Activated CD4-positive, alpha-beta T cell treated with anti-CD3 and anti-CD28 coated beads for 36 hours (primary cell): Measurements from ENCODE around the gene TSHZ2. TPM values are rescaled to one million over a fixed set of nuclear protein-coding genes. Genes with fewer than 3 reads are reported as not detected.

ENCODE experiments used
- ATAC-seq: fragments of 200-7000 bp; cut with Tn5 transposase; one replicate; pipeline ENCODE4 v1.10.0; 2021; ENCODE audit warnings: mild to moderate bottlenecking, moderate library complexity
- CTCF ChIA-PET: fragments of 350-600 bp; sonication (Branson Sonifier 250); formaldehyde crosslinking; loops from one replicate; lab custom pipeline; 2021; ENCODE audit warnings: antibody characterized with exemption; lab: Charles Lee
- POLR2A ChIA-PET: fragments of 350-600 bp; sonication (Branson Sonifier 250); formaldehyde crosslinking; loops from one replicate; lab custom pipeline; 2021; ENCODE audit warnings: antibody characterized with exemption, inconsistent platforms; lab: Charles Lee
- DNase-seq: peaks from one replicate; pipeline ENCODE4 v3.0.0-alpha.2; 2020
- H3K27ac Mint-ChIP-seq: one replicate; pipeline ENCODE4 v1.8.0; 2021; ENCODE audit warnings: mixed read lengths
- H3K27me3 Mint-ChIP-seq: one replicate; pipeline ENCODE4 v1.8.0; 2021; ENCODE audit warnings: mixed read lengths
- H3K36me3 Mint-ChIP-seq: one replicate; pipeline ENCODE4 v1.8.0; 2021; ENCODE audit warnings: low read depth, mixed read lengths
- H3K4me1 Mint-ChIP-seq: one replicate; pipeline ENCODE4 v1.8.0; 2021; ENCODE audit warnings: mixed read lengths
- H3K4me3 Mint-ChIP-seq: one replicate; pipeline ENCODE4 v1.8.0; 2021; ENCODE audit warnings: mild to moderate bottlenecking, moderate library complexity, mixed read lengths
- H3K9me3 Mint-ChIP-seq: one replicate; pipeline ENCODE4 v1.8.0; 2021; ENCODE audit warnings: low read depth, mixed read lengths
- intact Hi-C, 2 experiments: fragments of 100-400 bp; cut with DNase I in 1 of 2; cut with micrococcal nuclease in 1 of 2; formaldehyde crosslinking; loops; one replicate each; pipeline versions ENCODE4 v1.14.2 to v1.15.1; 2022 to 2024; cut with DNase I, micrococcal nuclease
- total RNA-seq, 2 experiments: library from RNA; stranded (reverse); gene quantifications; one replicate each; pipeline ENCODE4 v1.2.3, GENCODE V29; 2021

Gene TSHZ2
- total RNA-seq, 2 experiments from 2014 or later: 25.9 to 43.6 TPM

- H3K4me1 Mint-ChIP-seq: peaks cover 39% of the 10 kb centered on the region
- ATAC-seq: no peak
- DNase-seq: no peak
- peaks cover 16% of the 10 kb centered on the region for H3K9me3 Mint-ChIP-seq
- CTCF ChIA-PET: no interaction called here
- H3K4me3 Mint-ChIP-seq: no peak overlapping the region
- POLR2A ChIA-PET: no interaction called here
- intact Hi-C loops: loop anchor here in 1 of 2 experiments (10.0 kb wide), 1 partner anchor 722 kb away; no protein-coding TSS in a partner anchor
- H3K27ac Mint-ChIP-seq: no peak overlapping the region
- peaks cover 22% of the 10 kb centered on the region for H3K36me3 Mint-ChIP-seq
- H3K27me3 Mint-ChIP-seq: peaks cover 4% of the 10 kb centered on the region
These were observed 250.3 kb downstream of the TSHZ2 start for GRCh38 chr20:53222416-53222815.

- Mint-ChIP-seq H3K36me3 (peaks cover 22% of the 10 kb centered on the region), H3K4me3 (no peak overlapping the region), H3K27me3 (peaks cover 4% of the 10 kb centered on the region), H3K4me1 (peaks cover 39% of the 10 kb centered on the region), H3K9me3 (peaks cover 16% of the 10 kb centered on the region), H3K27ac (no peak overlapping the region)
- no peak for ATAC-seq
- no peak for DNase-seq
- POLR2A ChIA-PET: no interaction called here
- intact Hi-C loops: loop anchor here in 1 of 2 experiments (10.0 kb wide), 1 partner anchor 722 kb away; no protein-coding TSS in a partner anchor
- CTCF ChIA-PET: interaction anchor here (1.1 kb wide), 1 partner anchor 191 kb away, joined by 4 read pairs; no protein-coding TSS in a partner anchor
These were observed 250.8 kb downstream of the TSHZ2 start for GRCh38 chr20:53222932-53223331.

GRCh38 chr20:53223626-53224172 is 251.5 kb downstream of the TSHZ2 start:
- Mint-ChIP-seq H3K36me3 (peaks cover 22% of the 10 kb centered on the region), H3K27ac (peak overlapping the region; percentile 51), H3K4me3 (no peak overlapping the region), H3K27me3 (peaks cover 4% of the 10 kb centered on the region), H3K9me3 (peaks cover 16% of the 10 kb centered on the region), H3K4me1 (peaks cover 34% of the 10 kb centered on the region)
- ATAC-seq: no peak
- intact Hi-C loops: loop anchor here in 1 of 2 experiments (10.0 kb wide), 1 partner anchor 721 kb away; no protein-coding TSS in a partner anchor
- CTCF ChIA-PET: interaction anchor here (0.5 to 1.1 kb wide), 3 partner anchors 192 to 274 kb away, joined by 3 to 4 read pairs (median 3); no protein-coding TSS in a partner anchor
- no peak for DNase-seq
- POLR2A ChIA-PET: no interaction called here

GRCh38 chr20:53224851-53225250 is 252.7 kb downstream of the TSHZ2 start:
- ATAC-seq (no peak), DNase-seq (no peak)
- Mint-ChIP-seq H3K27me3 (peaks cover 4% of the 10 kb centered on the region), H3K4me3 (no peak overlapping the region), H3K36me3 (peaks cover 18% of the 10 kb centered on the region), H3K27ac (no peak overlapping the region), H3K9me3 (peaks cover 15% of the 10 kb centered on the region), H3K4me1 (peaks cover 34% of the 10 kb centered on the region)
- CTCF ChIA-PET: interaction anchor here (0.6 kb wide), 1 partner anchor 19 kb away, joined by 3 read pairs; no protein-coding TSS in a partner anchor
- POLR2A ChIA-PET: no interaction called here
- intact Hi-C loops: loop anchor here in 1 of 2 experiments (10.0 kb wide), 1 partner anchor 720 kb away; no protein-coding TSS in a partner anchor

- Mint-ChIP-seq H3K27ac (no peak overlapping the region), H3K9me3 (peaks cover 3% of the 10 kb centered on the region), H3K27me3 (peaks cover 4% of the 10 kb centered on the region), H3K4me1 (peaks cover 18% of the 10 kb centered on the region), H3K36me3 (peaks cover 10% of the 10 kb centered on the region), H3K4me3 (no peak overlapping the region)
- ATAC-seq: no peak
- CTCF ChIA-PET: no interaction called here
- POLR2A ChIA-PET: no interaction called here
- no peak for DNase-seq
- intact Hi-C loops: loop anchor here in 1 of 2 experiments (10.0 kb wide), 1 partner anchor 718 kb away; no protein-coding TSS in a partner anchor
These were observed 254.7 kb downstream of the TSHZ2 start for GRCh38 chr20:53226826-53227225.

GRCh38 chr20:53227523-53227922 is 255.4 kb downstream of the TSHZ2 start:
- POLR2A ChIA-PET: no interaction called here
- Mint-ChIP-seq H3K4me1 (peaks cover 18% of the 10 kb centered on the region), H3K9me3 (no peaks in the 10 kb centered on the region), H3K27ac (no peak overlapping the region), H3K36me3 (peaks cover 5% of the 10 kb centered on the region), H3K4me3 (no peak overlapping the region), H3K27me3 (peaks cover 4% of the 10 kb centered on the region)
- CTCF ChIA-PET: no interaction called here
- intact Hi-C loops: loop anchor here in 1 of 2 experiments (10.0 kb wide), 1 partner anchor 717 kb away; no protein-coding TSS in a partner anchor
- no peak for DNase-seq
- no peak for ATAC-seq

- Mint-ChIP-seq H3K27me3 (no peaks in the 10 kb centered on the region), H3K27ac (no peak overlapping the region), H3K36me3 (peaks cover 8% of the 10 kb centered on the region), H3K9me3 (peaks cover 1% of the 10 kb centered on the region), H3K4me3 (no peak overlapping the region), H3K4me1 (peaks cover 7% of the 10 kb centered on the region)
- ChIA-PET CTCF (no interaction called here), POLR2A (no interaction called here)
- intact Hi-C loops: no loop called here
- DNase-seq (no peak), ATAC-seq (no peak)
These were observed 258.9 kb downstream of the TSHZ2 start for GRCh38 chr20:53231061-53231460.

- H3K27ac Mint-ChIP-seq: no peak overlapping the region
- ATAC-seq (no peak), DNase-seq (no peak)
- H3K27me3 Mint-ChIP-seq: no peaks in the 10 kb centered on the region
- H3K4me3 Mint-ChIP-seq: no peak overlapping the region
- peaks cover 12% of the 10 kb centered on the region for H3K36me3 Mint-ChIP-seq
- H3K9me3 Mint-ChIP-seq: peaks cover 12% of the 10 kb centered on the region
- ChIA-PET POLR2A (no interaction called here), CTCF (interaction anchor here (0.7 kb wide), 1 partner anchor 17 kb away, joined by 3 read pairs; no protein-coding TSS in a partner anchor)
- intact Hi-C loops: no loop called here
- H3K4me1 Mint-ChIP-seq: peaks cover 2% of the 10 kb centered on the region
These were observed 265.3 kb downstream of the TSHZ2 start for GRCh38 chr20:53237461-53237860.

GRCh38 chr20:53238121-53238660 is 266.0 kb downstream of the TSHZ2 start:
- intact Hi-C loops: no loop called here
- H3K9me3 Mint-ChIP-seq: peaks cover 12% of the 10 kb centered on the region

GRCh38 chr20:53243152-53243551 is 271.0 kb downstream of the TSHZ2 start:
- H3K36me3 Mint-ChIP-seq: peaks cover 1% of the 10 kb centered on the region
- no peak overlapping the region for H3K27ac Mint-ChIP-seq
- DNase-seq (no peak), ATAC-seq (peak; percentile 57)
- intact Hi-C loops: no loop called here
- peaks cover 12% of the 10 kb centered on the region for H3K4me1 Mint-ChIP-seq
- CTCF ChIA-PET: interaction anchor here (0.6 kb wide), 1 partner anchor 654 kb away, joined by 3 read pairs; no protein-coding TSS in a partner anchor
- H3K9me3 Mint-ChIP-seq: no peaks in the 10 kb centered on the region
- H3K27me3 Mint-ChIP-seq: peaks cover 3% of the 10 kb centered on the region
- POLR2A ChIA-PET: no interaction called here
- no peak overlapping the region for H3K4me3 Mint-ChIP-seq

More at GRCh38 chr20:53238121-53238660, 266.0 kb downstream of the TSHZ2 start:
- Mint-ChIP-seq H3K27ac (no peak overlapping the region), H3K4me1 (peaks cover 7% of the 10 kb centered on the region), H3K4me3 (no peak overlapping the region), H3K36me3 (peaks cover 12% of the 10 kb centered on the region), H3K27me3 (no peaks in the 10 kb centered on the region)
- ChIA-PET CTCF (interaction anchor here (0.6 kb wide), 1 partner anchor 513 kb away, joined by 4 read pairs; no protein-coding TSS in a partner anchor), POLR2A (no interaction called here)
- ATAC-seq: no peak
- DNase-seq: no peak

- peaks cover 12% of the 10 kb centered on the region for H3K4me1 Mint-ChIP-seq
- H3K27ac Mint-ChIP-seq: no peak overlapping the region
- ATAC-seq: no peak
- POLR2A ChIA-PET: no interaction called here
- H3K4me3 Mint-ChIP-seq: no peak overlapping the region
- intact Hi-C loops: no loop called here
- CTCF ChIA-PET: interaction anchor here (0.9 kb wide), 1 partner anchor 303 kb away, joined by 3 read pairs; no protein-coding TSS in a partner anchor
- H3K9me3 Mint-ChIP-seq: no peaks in the 10 kb centered on the region
- DNase-seq: no peak
- H3K36me3 Mint-ChIP-seq: peaks cover 1% of the 10 kb centered on the region
- peaks cover 3% of the 10 kb centered on the region for H3K27me3 Mint-ChIP-seq
These were observed 272.6 kb downstream of the TSHZ2 start for GRCh38 chr20:53244711-53245110.
